Mesenchymal stem cell (in vitro differentiated cells and primary cell): ENCODE data around the gene RNGTT.
A peak's percentile ranks its signal among the peaks of the same experiment; 100 is the strongest.

Source experiments
- DNase-seq: peaks from one replicate; pipeline ENCODE4 v3.0.0-alpha.2; 2013
- H2AFZ ChIP-seq: one replicate; pipeline ENCODE4 v1.6.1; 2013; ENCODE audit warnings: low read depth, mild to moderate bottlenecking, control low read depth, inconsistent platforms, low read length, moderate library complexity
- H2AK5ac ChIP-seq: 2 replicates; pipeline ENCODE4 v1.6.1; 2013; ENCODE audit warnings: low read length, moderate library complexity, mild to moderate bottlenecking, inconsistent platforms; ENCODE audit not compliant: severe bottlenecking
- H2BK120ac ChIP-seq: one replicate; pipeline ENCODE4 v1.6.1; 2013; ENCODE audit warnings: low read depth, mild to moderate bottlenecking, inconsistent platforms, low read length, moderate library complexity
- H2BK12ac ChIP-seq, 2 experiments: one replicate each; pipeline ENCODE4 v1.6.1; 2013; ENCODE audit warnings: inconsistent platforms in 2 of 2, low read length in 2 of 2, mild to moderate bottlenecking in 2 of 2, moderate library complexity in 2 of 2, control low read depth in 1 of 2
- H2BK15ac ChIP-seq: one replicate; pipeline ENCODE4 v1.6.1; 2013; ENCODE audit warnings: mild to moderate bottlenecking, low read depth, inconsistent platforms; ENCODE audit not compliant: poor library complexity, severe bottlenecking
- H2BK5ac ChIP-seq: 2 replicates; pipeline ENCODE4 v1.6.1; 2013; ENCODE audit warnings: low read depth, mild to moderate bottlenecking, low read length, control low read depth, inconsistent platforms; ENCODE audit not compliant: poor library complexity, severe bottlenecking
- H3K14ac ChIP-seq, 2 experiments: one replicate each; pipeline ENCODE4 v1.6.1; 2013; ENCODE audit warnings: inconsistent platforms in 2 of 2, low read length in 2 of 2, control low read depth in 1 of 2, mild to moderate bottlenecking in 1 of 2, moderate library complexity in 1 of 2
- H3K18ac ChIP-seq, 2 experiments: one replicate each; pipeline ENCODE4 v1.6.1; 2013; ENCODE audit warnings: inconsistent platforms in 2 of 2, low read length in 2 of 2, control low read depth in 1 of 2, low read depth in 1 of 2, mild to moderate bottlenecking in 1 of 2
- H3K23ac ChIP-seq, 2 experiments: one replicate each; pipeline ENCODE4 v1.6.1; 2013; ENCODE audit warnings: inconsistent platforms in 2 of 2, low read length in 2 of 2, mild to moderate bottlenecking in 2 of 2, moderate library complexity in 2 of 2, control low read depth in 1 of 2
- H3K27ac ChIP-seq: 2 replicates; pipeline ENCODE4 v1.5.1; 2013; ENCODE audit warnings: mild to moderate bottlenecking, moderate library complexity, low read length, control low read depth, inconsistent platforms; ENCODE audit not compliant: poor library complexity, severe bottlenecking
- H3K27me3 ChIP-seq, 2 experiments: 2 replicates each; pipeline versions ENCODE4 v1.6.1 to v1.7.0; 2013; ENCODE audit warnings: low read length in 2 of 2, mild to moderate bottlenecking in 2 of 2, moderate library complexity in 2 of 2, control low read depth in 1 of 2, inconsistent platforms in 1 of 2; ENCODE audit not compliant: control insufficient read depth in 1 of 2, insufficient read depth in 1 of 2
- H3K36me3 ChIP-seq, 2 experiments: 2 replicates each; pipeline versions ENCODE4 v1.6.1 to v1.7.0; 2013; ENCODE audit warnings: low read length in 2 of 2, control low read depth in 1 of 2, inconsistent platforms in 1 of 2, low read depth in 1 of 2, mild to moderate bottlenecking in 1 of 2; ENCODE audit not compliant: insufficient read depth in 2 of 2, control insufficient read depth in 1 of 2
- H3K4ac ChIP-seq, 2 experiments: one replicate each; pipeline ENCODE4 v1.6.1; 2013; ENCODE audit warnings: inconsistent platforms in 2 of 2, low read length in 2 of 2, mild to moderate bottlenecking in 2 of 2, moderate library complexity in 2 of 2, control low read depth in 1 of 2, low read depth in 1 of 2
- H3K4me1 ChIP-seq: 2 replicates; pipeline ENCODE4 v1.6.1; 2013; ENCODE audit warnings: low read depth, low read length, control low read depth; ENCODE audit not compliant: control insufficient read depth, insufficient read depth
- H3K4me2 ChIP-seq: 2 replicates; pipeline ENCODE4 v1.6.1; 2013; ENCODE audit warnings: low read length, mild to moderate bottlenecking, inconsistent platforms; ENCODE audit not compliant: poor library complexity, severe bottlenecking
- H3K4me3 ChIP-seq, 2 experiments: 2 replicates each; pipeline versions ENCODE4 v1.5.1 to v1.7.0; 2013; ENCODE audit warnings: low read length in 2 of 2, mild to moderate bottlenecking in 2 of 2, control low read depth in 1 of 2, low read depth in 1 of 2; ENCODE audit not compliant: insufficient read depth in 1 of 2
- H3K79me1 ChIP-seq: replicated peaks from 2 replicates; pipeline ENCODE4 v1.6.1; 2013; ENCODE audit warnings: mild to moderate bottlenecking, control low read depth, low read length, inconsistent platforms; ENCODE audit not compliant: poor library complexity, severe bottlenecking
- H3K9ac ChIP-seq: 2 replicates; pipeline ENCODE4 v1.7.0; 2013; ENCODE audit warnings: mild to moderate bottlenecking, low read length, moderate library complexity
- H3K9me3 ChIP-seq: 2 replicates; pipeline ENCODE4 v1.7.0; 2013; ENCODE audit warnings: mild to moderate bottlenecking, low read length; ENCODE audit not compliant: control insufficient read depth
- H4K8ac ChIP-seq: one replicate; pipeline ENCODE4 v1.6.1; 2013; ENCODE audit warnings: inconsistent platforms, mild to moderate bottlenecking, low read length, moderate library complexity
- H4K91ac ChIP-seq: one replicate; pipeline ENCODE4 v1.6.1; 2013; ENCODE audit warnings: mild to moderate bottlenecking, low read length, inconsistent platforms
- WGBS: methylation state at CpG from one replicate; pipeline ENCODE4 v1.1.7; 2013; ENCODE audit warnings: mixed read lengths; 5-methylcytosine and 5-hydroxymethylcytosine counted together

The RNGTT gene

DNA sequence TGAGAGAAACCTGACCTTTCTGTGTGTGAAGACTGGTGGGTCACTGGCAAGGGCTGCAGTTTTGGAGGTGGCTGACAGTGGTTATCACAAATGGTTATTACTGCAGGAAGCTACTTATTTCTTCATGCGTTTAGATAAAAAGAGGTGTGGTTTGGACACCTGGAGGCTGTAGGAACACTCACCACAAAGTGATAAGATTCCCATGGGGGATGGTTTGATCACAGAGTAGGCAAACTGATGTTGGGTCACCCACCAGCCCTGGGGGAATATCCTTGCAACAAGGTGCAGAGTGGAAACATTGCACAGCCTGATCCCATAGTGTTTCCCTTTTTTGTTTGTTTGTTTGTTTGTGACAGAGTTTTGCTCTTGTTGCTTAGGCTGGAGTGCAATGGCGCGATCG is 33.9 kb upstream of the RNGTT start:
- Histone ChIP-seq H3K4me2 (no peak overlapping the region), H3K27me3 (no peaks in the 10 kb centered on the region), H2AFZ (no peak overlapping the region), H3K18ac (no peak overlapping the region), H3K14ac (no peak overlapping the region), H2AK5ac (no peak overlapping the region), H3K79me1 (no peaks in the 10 kb centered on the region), H4K8ac (no peak overlapping the region), H3K23ac (no peak overlapping the region), H3K4me1 (no peaks in the 10 kb centered on the region), H2BK120ac (no peak overlapping the region), H3K4me3 (no peak overlapping the region), H3K9ac (no peak overlapping the region), H3K27ac (no peak overlapping the region), H2BK12ac (no peak overlapping the region), H4K91ac (no peak overlapping the region), H2BK15ac (peak overlapping the region; percentile 19), H3K9me3 (no peaks in the 10 kb centered on the region), H3K36me3 (no peaks in the 10 kb centered on the region), H2BK5ac (no peak overlapping the region), H3K4ac (no peak overlapping the region)
- WGBS = 92% methylated on average over 1 of the region's 4 CpGs
- DNase-seq = no peak

DNA sequence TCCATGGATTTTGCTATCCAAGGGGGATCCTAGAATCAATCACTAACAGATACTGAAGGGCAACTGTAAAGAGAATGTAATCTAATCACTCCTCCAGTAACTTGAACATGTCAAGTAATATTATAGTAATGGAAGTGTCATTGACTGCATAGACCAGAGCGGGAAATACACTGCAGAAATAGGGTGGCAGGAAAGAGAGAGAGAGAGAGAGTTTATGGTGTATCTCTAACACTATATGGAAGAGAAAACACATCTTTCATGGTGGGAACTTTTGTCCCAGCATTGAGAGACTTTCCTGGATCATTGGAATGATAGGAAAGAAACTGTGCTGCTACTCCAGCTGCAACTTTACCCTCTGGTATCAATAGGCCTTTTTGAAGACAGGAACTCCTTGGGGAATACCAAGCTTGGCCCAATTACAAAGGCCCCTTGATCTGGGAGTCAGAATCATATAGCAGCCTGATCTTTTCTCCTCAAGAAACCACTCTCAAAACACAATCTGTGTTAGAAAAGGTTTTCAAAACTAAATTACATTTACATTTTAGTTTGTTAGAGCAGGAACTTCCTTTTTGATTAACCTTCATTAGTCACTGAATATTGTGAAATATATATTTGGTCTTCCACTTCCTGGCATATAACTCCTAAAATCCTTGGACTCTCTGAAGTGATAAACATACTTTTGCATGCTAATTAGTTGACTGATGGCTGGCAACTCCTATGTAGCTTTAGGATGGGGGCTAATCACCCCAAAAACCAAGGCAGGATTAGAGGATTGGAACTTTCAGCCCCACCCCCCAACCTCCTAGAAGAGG is 29.5 kb upstream of the RNGTT start:
- 92% methylated on average over 1 of the region's 1 CpG for WGBS
- Histone ChIP-seq H2AK5ac (no peak overlapping the region), H4K8ac (no peak overlapping the region), H3K27me3 (no peaks in the 10 kb centered on the region), H3K14ac (no peak overlapping the region), H2BK12ac (no peak overlapping the region), H3K4ac (no peak overlapping the region), H3K4me3 (no peak overlapping the region), H2BK120ac (no peak overlapping the region), H2AFZ (no peak overlapping the region), H2BK5ac (no peak overlapping the region), H2BK15ac (no peak overlapping the region), H3K4me2 (no peak overlapping the region), H3K9ac (no peak overlapping the region), H3K23ac (no peak overlapping the region), H4K91ac (no peak overlapping the region), H3K79me1 (no peaks in the 10 kb centered on the region), H3K4me1 (no peaks in the 10 kb centered on the region), H3K18ac (no peak overlapping the region), H3K27ac (no peak overlapping the region), H3K36me3 (no peaks in the 10 kb centered on the region), H3K9me3 (no peaks in the 10 kb centered on the region)
- no peak for DNase-seq

DNA sequence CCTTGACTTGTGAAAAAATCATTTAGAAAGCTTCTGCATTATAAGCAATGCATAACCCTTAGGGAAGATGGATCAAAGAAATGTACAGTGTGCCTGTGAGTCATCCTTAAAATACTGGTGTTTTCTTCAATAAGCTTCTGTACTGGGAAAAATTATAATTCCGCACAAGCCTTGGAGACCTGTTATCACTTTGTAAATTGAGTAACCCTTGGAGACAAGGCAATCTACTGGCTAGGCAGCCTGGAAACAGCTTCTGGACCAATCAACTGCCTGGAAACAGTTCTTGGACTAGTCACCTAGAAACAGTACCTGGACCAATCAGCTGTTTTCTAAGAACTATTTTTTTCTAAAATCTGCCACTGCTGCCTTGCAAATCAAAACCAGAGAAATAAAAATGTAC is 25.8 kb upstream of the RNGTT start:
- no peak overlapping the region for H2BK120ac ChIP-seq
- no peak for DNase-seq
- no peaks in the 10 kb centered on the region for H3K9me3 ChIP-seq
- H3K36me3 ChIP-seq = no peaks in the 10 kb centered on the region
- H2BK12ac ChIP-seq = no peak overlapping the region
- H3K4me2 ChIP-seq = no peak overlapping the region
- no peak overlapping the region for H3K4me3 ChIP-seq
- no peak overlapping the region for H3K18ac ChIP-seq
- no peak overlapping the region for H3K9ac ChIP-seq
- 96% methylated on average over 1 of the region's 1 CpG for WGBS
- no peak overlapping the region for H2AK5ac ChIP-seq
- no peak overlapping the region for H4K8ac ChIP-seq
- H3K23ac ChIP-seq = no peak overlapping the region
- no peak overlapping the region for H3K27ac ChIP-seq
- H3K27me3 ChIP-seq = no peaks in the 10 kb centered on the region
- H2BK15ac ChIP-seq = no peak overlapping the region
- no peak overlapping the region for H3K14ac ChIP-seq
- no peak overlapping the region for H3K4ac ChIP-seq
- H2BK5ac ChIP-seq = no peak overlapping the region
- H4K91ac ChIP-seq = no peak overlapping the region
- no peak overlapping the region for H2AFZ ChIP-seq
- H3K79me1 ChIP-seq = no peaks in the 10 kb centered on the region
- H3K4me1 ChIP-seq = no peaks in the 10 kb centered on the region

DNA sequence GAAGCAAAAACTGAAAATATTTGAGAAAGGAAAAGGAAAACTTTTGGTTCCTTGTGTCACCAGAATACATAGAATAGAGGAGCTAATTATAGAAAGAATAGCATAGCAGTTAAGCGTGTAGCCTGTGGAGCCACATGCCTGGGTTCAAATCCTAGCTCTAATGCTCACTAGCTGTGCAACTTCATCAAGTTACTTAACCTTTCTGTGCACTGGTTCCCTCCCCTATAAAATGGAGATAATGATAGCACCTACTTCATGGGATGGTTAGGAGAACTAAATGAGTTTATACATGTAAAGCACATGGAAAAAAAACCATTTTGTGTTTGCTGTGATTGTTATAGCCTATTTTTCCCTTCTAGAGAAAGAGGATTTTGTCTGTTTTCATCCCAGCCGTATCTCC is 24.5 kb upstream of the RNGTT start:
- Histone ChIP-seq H3K4me3 (no peak overlapping the region), H3K27me3 (no peaks in the 10 kb centered on the region), H2BK12ac (no peak overlapping the region), H3K36me3 (no peaks in the 10 kb centered on the region), H2BK5ac (no peak overlapping the region), H3K9ac (no peak overlapping the region), H3K18ac (no peak overlapping the region), H3K4me2 (no peak overlapping the region), H3K4me1 (no peaks in the 10 kb centered on the region), H3K79me1 (no peaks in the 10 kb centered on the region), H3K4ac (no peak overlapping the region), H3K27ac (no peak overlapping the region), H3K14ac (no peak overlapping the region), H2BK120ac (no peak overlapping the region), H3K23ac (no peak overlapping the region), H3K9me3 (no peaks in the 10 kb centered on the region), H4K91ac (no peak overlapping the region), H2BK15ac (no peak overlapping the region), H4K8ac (no peak overlapping the region), H2AFZ (no peak overlapping the region), H2AK5ac (no peak overlapping the region)
- 0% methylated on average over 1 of the region's 2 CpGs for WGBS
- DNase-seq = no peak
